Memory B cell (primary cell): ENCODE results near the gene PSKH1.
"Not testable (repeated sequence)": the region's sequence is repeated elsewhere in the genome, so short reads cannot be mapped to it uniquely, and the experiment has no call there.

Experiments
- ATAC-seq: fragments of 150-1000 bp; cut with Tn5 transposase; 2 replicates; pipeline ENCODE4 v1.10.0; 2021; ENCODE audit warnings: low read depth, mild to moderate bottlenecking, moderate library complexity
- DNase-seq, 2 donors: peaks; one replicate each; pipeline ENCODE4 v3.0.0; 2022; ENCODE audit warnings: low spot score in 2 of 2
- H3K27ac Mint-ChIP-seq: one replicate; pipeline ENCODE4 v1.8.0; 2022; ENCODE audit warnings: mild to moderate bottlenecking, moderate library complexity, mixed read lengths
- H3K27me3 Mint-ChIP-seq: one replicate; pipeline ENCODE4 v1.8.0; 2022; ENCODE audit warnings: mixed read lengths
- H3K36me3 Mint-ChIP-seq: one replicate; pipeline ENCODE4 v1.8.0; 2022; ENCODE audit warnings: mild to moderate bottlenecking, mixed read lengths
- H3K4me1 Mint-ChIP-seq: one replicate; pipeline ENCODE4 v1.8.0; 2022; ENCODE audit warnings: mixed read lengths
- H3K4me3 Mint-ChIP-seq: one replicate; pipeline ENCODE4 v1.8.0; 2022; ENCODE audit warnings: mild to moderate bottlenecking, moderate library complexity, mixed read lengths
- H3K9me3 Mint-ChIP-seq: one replicate; pipeline ENCODE4 v1.8.0; 2022; ENCODE audit warnings: mixed read lengths

The PSKH1 gene

DNA sequence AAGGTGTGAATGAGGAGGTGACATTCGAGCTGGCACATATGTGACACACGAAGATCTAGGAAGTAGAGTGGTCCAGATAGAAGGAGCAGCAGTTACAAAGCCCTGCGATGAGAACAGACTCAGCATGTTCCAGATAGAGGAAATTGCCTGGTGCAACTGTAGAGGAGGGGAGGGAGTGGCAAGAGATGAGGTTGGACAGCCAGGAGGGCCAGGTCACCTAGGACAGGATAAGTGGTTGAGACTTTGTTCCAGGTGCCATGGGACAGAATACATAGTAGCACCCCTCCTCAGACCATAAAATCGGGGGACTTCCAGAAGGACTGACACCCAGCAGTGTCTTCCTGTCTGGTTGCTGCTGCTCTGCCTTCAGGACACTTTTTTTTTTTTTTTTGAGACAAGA, 34.6 kb upstream of the PSKH1 start:
- H3K27ac Mint-ChIP-seq: peak overlapping the region; percentile 17
- H3K9me3 Mint-ChIP-seq: no peaks in the 10 kb centered on the region
- no peak for ATAC-seq
- H3K4me3 Mint-ChIP-seq: no peak overlapping the region
- no peaks in the 10 kb centered on the region for H3K36me3 Mint-ChIP-seq
- peaks cover 24% of the 10 kb centered on the region for H3K4me1 Mint-ChIP-seq
- no peaks in the 10 kb centered on the region for H3K27me3 Mint-ChIP-seq
- DNase-seq: no peak

DNA sequence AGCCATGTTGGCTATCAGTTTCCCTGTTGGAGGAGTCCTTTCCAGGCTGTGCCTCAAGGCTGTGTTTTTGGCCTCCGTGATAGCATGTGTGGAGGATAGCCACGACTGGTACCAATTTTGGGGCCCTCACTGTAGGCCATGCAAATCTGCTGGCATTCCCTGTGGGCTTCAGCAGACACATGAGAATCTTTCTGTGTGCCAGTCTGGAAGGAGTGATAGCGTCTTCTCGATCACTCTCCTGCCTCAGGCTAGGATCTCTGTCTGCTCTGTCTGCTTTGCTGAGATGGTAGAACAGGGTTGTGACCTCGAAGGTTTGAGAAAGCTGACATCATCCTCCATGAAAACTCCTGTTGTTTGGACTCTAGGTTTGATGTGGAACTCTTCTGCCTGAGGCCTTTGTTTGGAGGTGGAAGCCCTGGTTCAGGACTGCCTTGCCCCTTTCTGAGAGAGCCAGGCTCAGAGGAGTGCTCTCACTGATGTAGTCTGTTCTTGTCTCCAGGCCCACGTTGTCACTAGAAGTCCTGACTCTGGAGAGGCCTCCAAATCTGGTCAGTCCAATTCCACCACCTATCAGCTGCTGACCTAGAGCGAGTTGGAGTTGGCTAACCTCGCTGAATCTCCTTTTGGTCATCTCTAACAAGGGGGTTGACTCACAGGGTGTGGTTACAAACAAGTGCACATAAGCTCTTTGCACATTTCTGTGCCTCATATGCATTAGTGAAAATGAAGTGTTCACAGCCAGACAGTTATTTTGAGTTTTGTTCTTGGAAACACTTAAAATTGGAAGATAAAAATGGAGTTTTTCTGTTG, 32.3 kb upstream of the PSKH1 start:
- Mint-ChIP-seq H3K27ac (no peak overlapping the region), H3K36me3 (no peaks in the 10 kb centered on the region), H3K4me3 (no peak overlapping the region), H3K9me3 (no peaks in the 10 kb centered on the region), H3K27me3 (no peaks in the 10 kb centered on the region), H3K4me1 (peaks cover 19% of the 10 kb centered on the region)
- no peak for DNase-seq
- ATAC-seq: no peak

DNA sequence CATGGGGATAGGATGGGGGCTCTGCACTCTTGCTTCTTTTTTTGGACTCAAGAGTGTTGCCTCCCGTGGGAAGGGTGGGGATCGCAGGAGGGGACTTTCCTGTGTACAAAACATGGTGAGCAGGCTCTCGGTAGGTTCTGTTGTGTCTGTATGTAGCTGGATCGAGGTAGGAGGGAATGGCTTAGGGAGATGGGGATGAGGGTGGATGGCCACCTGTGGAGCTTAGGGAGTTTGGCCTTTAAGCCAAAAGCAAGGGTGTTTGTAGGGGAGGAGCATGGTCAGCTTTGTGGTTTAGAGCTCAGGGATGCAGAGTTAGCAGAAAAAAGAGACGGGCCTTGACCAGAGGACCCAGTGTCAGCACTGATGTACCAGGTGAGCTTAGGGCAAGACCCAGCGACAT, 31.2 kb upstream of the PSKH1 start:
- DNase-seq: no peak
- Mint-ChIP-seq H3K36me3 (no peaks in the 10 kb centered on the region), H3K4me3 (no peak overlapping the region), H3K27ac (no peak overlapping the region), H3K4me1 (peaks cover 19% of the 10 kb centered on the region), H3K9me3 (no peaks in the 10 kb centered on the region), H3K27me3 (no peaks in the 10 kb centered on the region)
- no peak for ATAC-seq

DNA sequence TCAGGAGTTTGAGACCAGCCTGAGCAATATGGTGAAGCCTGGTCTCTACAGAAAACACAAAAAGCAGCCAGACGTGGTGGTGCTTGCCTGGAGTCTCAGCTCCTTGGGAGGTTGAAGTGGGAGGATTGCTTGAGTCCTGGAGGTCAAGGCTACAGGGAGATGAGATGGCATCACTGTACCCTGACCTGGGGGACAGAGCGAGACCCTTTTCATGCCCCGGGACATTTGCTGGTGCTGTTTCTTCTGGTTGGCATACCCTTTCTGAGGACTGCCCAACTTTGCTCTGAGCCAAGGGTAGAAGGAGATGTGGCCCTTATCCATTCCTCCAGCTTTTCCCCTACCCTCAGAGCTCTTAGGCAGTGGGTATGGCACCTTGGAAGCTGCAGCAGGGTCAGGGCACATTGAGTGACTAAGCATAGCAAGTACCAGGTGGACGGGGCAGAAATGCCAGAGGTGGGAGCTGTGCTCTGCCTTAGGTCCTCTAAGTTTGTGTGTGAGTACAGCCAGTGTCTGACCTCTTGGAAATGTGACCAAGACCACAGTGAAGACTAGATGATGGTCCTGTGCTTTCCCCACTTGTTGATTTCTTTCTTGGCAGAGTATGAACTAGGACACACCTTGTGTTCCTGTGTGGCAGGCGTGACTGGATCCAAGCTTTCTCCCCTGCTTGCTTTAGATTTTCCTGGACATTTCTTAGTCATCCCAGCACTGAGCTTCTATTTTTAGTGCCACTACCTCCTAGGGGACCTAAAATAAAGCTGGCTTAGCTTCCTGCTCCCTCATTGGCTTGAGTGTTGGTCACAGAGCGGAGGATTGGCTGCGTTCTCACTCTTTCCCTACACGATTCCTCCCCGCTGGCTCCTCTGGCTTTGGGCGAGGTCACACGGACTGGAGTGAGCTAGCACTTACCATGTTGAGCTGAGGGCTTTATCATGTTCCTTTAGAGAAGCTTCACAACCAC, 30.2 kb upstream of the PSKH1 start:
- Mint-ChIP-seq H3K27me3 (no peaks in the 10 kb centered on the region), H3K27ac (no peak overlapping the region), H3K9me3 (no peaks in the 10 kb centered on the region), H3K4me1 (peaks cover 10% of the 10 kb centered on the region), H3K36me3 (no peaks in the 10 kb centered on the region), H3K4me3 (no peak overlapping the region)
- ATAC-seq: no peak
- no peak for DNase-seq

DNA sequence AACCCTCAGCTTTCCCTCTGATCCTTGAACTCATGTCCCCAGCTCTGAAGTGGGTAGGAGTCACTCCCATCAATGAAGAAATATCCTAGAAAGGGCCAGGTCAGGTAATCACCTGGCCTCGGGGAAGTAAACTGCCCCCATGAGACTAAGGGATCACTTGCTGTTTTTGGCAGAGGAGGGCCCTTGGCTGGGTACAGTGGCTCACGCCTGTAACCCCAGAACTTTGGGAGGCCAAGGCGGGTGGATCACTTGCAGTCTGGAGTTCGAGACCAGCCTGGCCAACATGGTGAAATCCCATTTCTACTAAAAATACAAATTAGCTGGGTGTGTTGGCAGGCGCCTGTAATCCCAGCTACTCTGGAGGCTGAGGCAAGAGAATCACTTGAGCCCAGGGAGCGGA, 29.0 kb upstream of the PSKH1 start:
- H3K4me1 Mint-ChIP-seq, H3K27me3 Mint-ChIP-seq: not testable (repeated sequence)

DNA sequence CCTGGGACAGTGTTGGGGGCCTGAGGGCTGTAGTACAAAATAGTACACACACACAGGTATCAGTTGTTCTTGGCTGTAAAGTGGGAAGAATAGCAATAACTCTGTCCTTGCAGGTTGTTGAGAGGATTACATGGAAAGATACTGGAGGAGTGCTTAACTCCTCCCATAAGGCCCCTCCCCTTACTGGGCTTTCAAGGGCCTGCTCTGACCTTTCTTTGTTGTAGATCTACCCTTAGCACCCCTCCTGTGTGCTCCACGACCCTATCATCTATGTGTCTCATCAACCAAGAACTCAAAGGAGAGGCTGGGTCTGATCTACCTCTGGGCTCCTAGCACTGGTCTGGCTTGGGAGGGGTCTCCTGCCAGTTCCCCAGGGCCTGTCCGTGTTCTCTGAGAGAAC, 28.5 kb upstream of the PSKH1 start:
- ATAC-seq (no peak), DNase-seq (no peak)
- Mint-ChIP-seq H3K9me3 (no peaks in the 10 kb centered on the region), H3K27ac (peak overlapping the region; percentile 53), H3K36me3 (no peaks in the 10 kb centered on the region), H3K4me1 (peaks cover 6% of the 10 kb centered on the region), H3K4me3 (no peak overlapping the region), H3K27me3 (no peaks in the 10 kb centered on the region)

More for the DNA sequence above, 29.0 kb upstream of the PSKH1 start:
- not testable (repeated sequence) for H3K36me3 Mint-ChIP-seq, DNase-seq, ATAC-seq, H3K4me3 Mint-ChIP-seq, H3K27ac Mint-ChIP-seq, H3K9me3 Mint-ChIP-seq

DNA sequence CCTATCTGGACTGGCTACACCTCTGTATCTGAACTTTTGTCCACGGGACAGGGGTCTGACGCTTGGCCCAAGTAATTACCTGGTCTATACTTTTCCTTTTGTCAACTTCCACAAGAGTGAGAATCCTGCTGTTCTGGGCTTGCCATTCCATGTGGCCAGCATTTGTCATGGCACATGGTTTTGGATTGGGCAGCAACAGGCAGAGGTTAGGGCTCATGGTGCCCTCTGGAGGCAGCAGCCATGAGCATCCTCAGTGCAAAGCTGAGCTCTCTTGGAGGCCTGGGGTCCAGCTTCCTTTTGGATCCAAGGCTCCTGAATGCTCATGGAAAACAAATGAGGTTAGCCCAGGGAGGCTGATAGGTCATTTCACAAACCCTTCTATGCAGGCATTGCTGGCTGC, 27.7 kb upstream of the PSKH1 start:
- H3K4me1 Mint-ChIP-seq: peaks cover 6% of the 10 kb centered on the region
- no peak overlapping the region for H3K4me3 Mint-ChIP-seq
- H3K27ac Mint-ChIP-seq: no peak overlapping the region
- ATAC-seq (no peak), DNase-seq (no peak)
- no peaks in the 10 kb centered on the region for H3K27me3 Mint-ChIP-seq
- peaks cover 2% of the 10 kb centered on the region for H3K36me3 Mint-ChIP-seq
- H3K9me3 Mint-ChIP-seq: no peaks in the 10 kb centered on the region

DNA sequence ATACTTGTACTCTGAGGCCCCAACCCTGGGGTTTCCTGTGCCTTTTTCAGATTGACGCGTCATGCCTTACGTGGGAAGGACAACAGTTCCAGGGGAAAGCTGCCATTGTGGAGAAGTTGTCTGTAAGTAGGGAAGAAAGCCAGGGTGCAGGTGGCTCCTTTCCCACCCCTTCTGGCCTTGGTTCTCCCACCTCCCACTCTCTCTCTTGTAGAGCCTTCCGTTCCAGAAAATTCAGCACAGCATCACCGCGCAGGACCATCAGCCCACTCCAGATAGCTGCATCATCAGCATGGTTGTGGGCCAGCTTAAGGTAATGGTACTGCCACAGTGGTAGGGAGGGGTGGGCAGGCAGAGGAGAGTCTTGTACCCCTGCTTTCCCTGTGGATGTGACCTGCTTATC, 24.8 kb upstream of the PSKH1 start:
- peaks cover 4% of the 10 kb centered on the region for H3K4me1 Mint-ChIP-seq
- H3K4me3 Mint-ChIP-seq: no peak overlapping the region
- DNase-seq (no peak), ATAC-seq (no peak)
- H3K36me3 Mint-ChIP-seq: peaks cover 7% of the 10 kb centered on the region
- no peak overlapping the region for H3K27ac Mint-ChIP-seq
- H3K9me3 Mint-ChIP-seq: no peaks in the 10 kb centered on the region
- H3K27me3 Mint-ChIP-seq: no peaks in the 10 kb centered on the region

DNA sequence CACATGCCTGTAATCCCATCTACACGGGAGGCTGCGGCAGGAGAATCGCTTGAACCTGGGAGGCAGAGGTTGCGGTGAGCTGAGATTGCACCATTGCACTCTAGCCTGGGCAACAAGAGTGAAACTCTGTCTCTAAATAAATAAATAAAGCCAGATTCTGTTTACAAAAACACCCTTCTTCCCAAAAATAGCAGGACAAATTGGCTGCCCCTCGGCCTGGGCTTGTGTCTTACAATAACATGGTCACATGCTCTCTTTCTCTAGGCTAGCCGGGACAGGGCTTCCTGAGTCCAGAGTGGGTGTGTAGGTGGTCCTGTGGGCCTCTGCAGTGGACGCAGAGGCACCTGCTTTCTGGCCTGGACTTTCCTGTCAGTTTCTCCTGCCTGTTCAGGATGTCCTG, 23.4 kb upstream of the PSKH1 start:
- Mint-ChIP-seq H3K36me3 (peaks cover 7% of the 10 kb centered on the region), H3K4me1 (peaks cover 12% of the 10 kb centered on the region), H3K9me3 (no peaks in the 10 kb centered on the region), H3K27ac (no peak overlapping the region), H3K27me3 (no peaks in the 10 kb centered on the region), H3K4me3 (no peak overlapping the region)
- no peak for DNase-seq
- ATAC-seq: no peak

DNA sequence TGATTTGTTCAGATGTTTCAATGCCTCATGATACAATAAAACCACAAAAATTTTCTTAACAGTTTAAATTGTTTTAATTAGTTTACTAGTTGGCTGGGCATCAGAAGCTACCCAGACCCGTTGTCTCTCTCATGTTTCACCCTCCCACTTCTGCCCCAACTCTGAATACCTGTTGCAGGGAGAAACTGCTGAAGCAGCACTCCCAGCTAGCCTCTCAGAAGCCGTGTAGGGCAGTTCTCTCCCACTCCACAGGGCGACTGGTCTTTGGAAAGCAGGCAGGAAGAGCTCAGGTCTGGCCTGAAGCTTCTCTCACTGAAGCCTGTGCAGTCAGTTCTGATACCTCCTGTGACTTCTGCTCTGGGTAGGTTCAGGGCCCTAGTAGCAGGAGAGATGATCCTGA, 21.8 kb upstream of the PSKH1 start:
- DNase-seq (no peak), ATAC-seq (no peak)
- H3K4me1 Mint-ChIP-seq: peaks cover 23% of the 10 kb centered on the region
- H3K36me3 Mint-ChIP-seq: peaks cover 7% of the 10 kb centered on the region
- no peak overlapping the region for H3K4me3 Mint-ChIP-seq
- H3K27ac Mint-ChIP-seq: no peak overlapping the region
- H3K27me3 Mint-ChIP-seq: no peaks in the 10 kb centered on the region
- H3K9me3 Mint-ChIP-seq: no peaks in the 10 kb centered on the region

DNA sequence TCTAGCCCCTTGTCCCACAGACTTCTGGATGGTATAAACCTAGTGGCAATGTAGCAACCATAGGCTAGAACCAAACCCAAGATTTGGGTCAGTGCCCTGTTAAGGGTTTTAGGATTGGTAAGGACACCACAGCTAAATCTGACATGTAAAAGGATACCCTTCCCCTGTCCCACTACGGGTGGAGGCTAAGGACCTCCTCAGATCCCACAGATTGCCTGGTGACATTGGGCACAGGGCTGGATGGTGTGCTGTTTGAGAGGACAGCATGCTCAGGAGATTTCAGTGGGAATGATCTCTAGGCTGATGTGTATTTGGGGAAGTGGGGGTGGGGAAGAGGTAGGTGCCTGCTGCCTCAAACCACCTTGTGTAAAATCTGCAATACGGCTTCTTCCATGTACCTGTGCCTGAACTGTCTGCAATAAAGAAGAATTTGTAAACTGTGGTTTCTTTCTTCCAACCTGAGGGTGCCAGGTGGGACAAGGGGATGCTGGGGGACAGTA, 20.9 kb upstream of the PSKH1 start:
- H3K4me1 Mint-ChIP-seq: peaks cover 23% of the 10 kb centered on the region
- peak overlapping the region; percentile 92 for H3K4me3 Mint-ChIP-seq
- H3K9me3 Mint-ChIP-seq: no peaks in the 10 kb centered on the region
- ATAC-seq (no peak), DNase-seq (no peak)
- H3K36me3 Mint-ChIP-seq: peaks cover 7% of the 10 kb centered on the region
- H3K27me3 Mint-ChIP-seq: no peaks in the 10 kb centered on the region
- peak overlapping the region; percentile 83 for H3K27ac Mint-ChIP-seq

DNA sequence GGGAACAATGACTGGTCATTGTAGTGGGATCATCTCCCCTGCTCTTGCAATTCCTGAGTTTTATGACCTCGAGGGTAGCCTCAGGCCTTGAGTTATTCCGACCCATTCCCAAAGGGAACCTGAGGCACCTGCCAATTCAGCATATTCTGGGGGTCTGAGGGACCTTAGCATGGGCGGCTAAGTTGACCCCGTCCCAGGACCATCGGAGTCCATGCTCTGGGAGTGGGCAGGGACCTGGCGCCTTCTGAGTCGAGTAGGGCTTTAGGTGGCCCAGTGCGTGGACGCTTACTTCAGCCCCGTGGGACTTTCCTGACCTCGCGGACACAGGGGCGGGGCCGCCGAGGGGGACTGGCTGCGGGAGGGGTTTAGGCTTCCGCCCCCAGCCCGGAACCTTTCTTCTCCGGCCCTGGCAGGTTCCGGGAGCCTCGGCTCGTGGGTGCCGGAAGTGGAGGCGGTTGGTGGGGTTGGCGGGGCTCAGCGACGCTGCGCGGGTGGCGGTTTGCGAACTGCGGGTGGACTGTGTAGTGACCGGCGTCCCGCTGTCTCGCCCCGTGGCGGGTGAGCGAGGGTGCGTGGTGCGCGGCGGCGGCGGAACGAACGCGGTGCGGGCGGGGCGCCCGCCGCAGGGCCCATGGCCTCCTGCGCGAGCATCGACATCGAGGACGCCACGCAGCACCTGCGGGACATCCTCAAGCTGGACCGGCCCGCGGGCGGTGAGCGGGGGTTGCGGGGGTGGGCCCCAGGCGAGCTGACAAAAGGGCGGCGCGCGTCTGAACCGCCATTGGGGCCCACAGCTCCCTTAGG, 20.2 kb upstream of the PSKH1 start, which contains the start of gene EDC4:
TSS of gene EDC4 (plus strand) at position 422 of the 804 bp plus-strand sequence. CDS start at position 632, 210 bp downstream.
- peak within 1 kb of the TSS; percentile 83 for H3K27ac Mint-ChIP-seq
- DNase-seq: peak; percentile 85 to 98
- H3K36me3 Mint-ChIP-seq: peaks cover 10% of the 10 kb centered on the region
- H3K4me3 Mint-ChIP-seq: peak within 1 kb of the TSS; percentile 92
- H3K9me3 Mint-ChIP-seq: no peaks in the 10 kb centered on the region
- no peaks in the 10 kb centered on the region for H3K27me3 Mint-ChIP-seq
- peak; percentile 98 for ATAC-seq
- H3K4me1 Mint-ChIP-seq: peaks cover 23% of the 10 kb centered on the region

DNA sequence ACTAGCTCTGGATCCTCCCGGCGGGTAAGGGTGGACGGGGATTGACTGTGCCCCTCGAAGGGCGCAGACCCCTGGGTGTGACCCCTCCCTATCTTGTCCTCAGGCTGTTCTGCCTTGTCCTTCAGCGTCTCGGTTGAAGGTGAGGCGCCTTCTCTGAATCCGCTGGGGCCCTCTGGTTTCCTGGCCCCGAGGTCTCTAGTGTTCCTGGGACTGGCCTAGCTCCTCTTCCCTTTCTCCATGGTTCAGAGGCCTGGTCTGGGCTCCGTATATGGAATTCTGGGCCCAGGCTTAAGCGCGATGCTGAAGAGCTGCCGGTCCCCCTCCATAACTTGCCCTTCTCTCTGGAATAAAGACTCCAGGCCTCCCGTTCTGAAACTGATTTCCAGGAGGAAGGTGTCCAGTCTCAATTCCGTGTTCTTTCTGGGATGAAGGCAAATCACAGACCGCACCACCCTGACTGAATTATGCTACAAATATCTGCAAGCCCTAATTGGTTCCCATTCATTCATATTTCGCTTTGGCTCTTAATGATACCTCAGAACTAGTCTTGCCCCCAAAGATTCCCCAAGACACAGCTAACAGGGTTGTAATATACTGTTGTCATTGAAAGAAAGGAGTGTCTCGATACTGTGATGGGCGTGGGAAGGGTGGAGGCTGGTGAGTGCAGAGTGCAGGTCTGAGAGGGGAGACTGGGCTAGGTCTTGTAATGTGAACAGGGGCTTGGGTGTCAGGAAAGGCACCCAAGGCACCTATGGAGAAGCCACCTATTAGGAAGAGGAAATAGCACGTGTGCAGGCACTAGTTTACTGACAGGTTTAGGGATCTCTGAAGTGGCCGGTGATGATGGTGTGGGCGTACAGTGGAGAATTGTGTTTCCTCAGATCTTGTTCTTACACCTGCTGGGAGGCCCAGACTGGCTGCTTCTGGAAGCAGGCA, 19.4 kb upstream of the PSKH1 start:
- DNase-seq: no peak
- Mint-ChIP-seq H3K4me1 (peaks cover 23% of the 10 kb centered on the region), H3K27ac (peak overlapping the region; percentile 83), H3K4me3 (peak overlapping the region; percentile 92), H3K9me3 (no peaks in the 10 kb centered on the region), H3K36me3 (peaks cover 11% of the 10 kb centered on the region), H3K27me3 (no peaks in the 10 kb centered on the region)
- ATAC-seq: peak; percentile 4
